Anterior cingulate cortex (tissue), 58 donors: ENCODE measurements around the gene CACNA1B.
A peak's percentile ranks its signal among the peaks of the same experiment; 100 is the strongest.
"Not testable (repeated sequence)": the region's sequence is repeated elsewhere in the genome, so short reads cannot be mapped to it uniquely, and the experiment has no call there.

Experiments used
- DNase-seq, 58 donors: peaks; one replicate each; lab custom pipeline; 2025; lab: John Stamatoyannopoulos, UW

CACNA1B gene

GRCh38 chr9:137884547-137884946 lies 7.0 kb downstream of the CACNA1B start:
- DNase-seq: not testable (repeated sequence)

- DNase-seq: not testable (repeated sequence)
These were observed 7.5 kb downstream of the CACNA1B start for GRCh38 chr9:137885121-137885520.

- not testable (repeated sequence) for DNase-seq
These were observed 11.0 kb downstream of the CACNA1B start for GRCh38 chr9:137888621-137889020.

- DNase-seq: not testable (repeated sequence)
These were observed 12.4 kb downstream of the CACNA1B start for GRCh38 chr9:137889966-137890365.

- DNase-seq: not testable (repeated sequence)
These were observed 13.4 kb downstream of the CACNA1B start for GRCh38 chr9:137890768-137891587.

- no peak for DNase-seq
These were observed 14.2 kb downstream of the CACNA1B start for GRCh38 chr9:137891588-137892423.

- DNase-seq: peak in 8 of 58 donors; percentile 26 to 61 (median 38)
These were observed 15.0 kb downstream of the CACNA1B start for GRCh38 chr9:137892424-137893191.

GRCh38 chr9:137893670-137894069 lies 16.1 kb downstream of the CACNA1B start:
- DNase-seq: no peak

- no peak for DNase-seq
These were observed 22.2 kb downstream of the CACNA1B start for GRCh38 chr9:137899551-137900360.

- no peak for DNase-seq
These were observed 23.2 kb downstream of the CACNA1B start for GRCh38 chr9:137900584-137901310.

- no peak for DNase-seq
These were observed 25.1 kb downstream of the CACNA1B start for GRCh38 chr9:137902646-137903045.

- no peak for DNase-seq
These were observed 28.2 kb downstream of the CACNA1B start for GRCh38 chr9:137905740-137906139.

- DNase-seq: no peak
These were observed 30.2 kb downstream of the CACNA1B start for GRCh38 chr9:137907776-137908175.

GRCh38 chr9:137912671-137913070 lies 35.1 kb downstream of the CACNA1B start:
- DNase-seq: no peak

- DNase-seq: no peak
These were observed 35.5 kb downstream of the CACNA1B start for GRCh38 chr9:137913132-137913531.

- DNase-seq: no peak
These were observed 36.5 kb downstream of the CACNA1B start for GRCh38 chr9:137913771-137914767.

- peak in 9 of 58 donors; percentile 18 to 59 (median 30) for DNase-seq
These were observed 39.0 kb downstream of the CACNA1B start for GRCh38 chr9:137916540-137916939.

GRCh38 chr9:137917116-137917515 lies 39.5 kb downstream of the CACNA1B start:
- no peak for DNase-seq
